Measurements from ENCODE around the gene VWA2. TPM values are rescaled to one million over a fixed set of nuclear protein-coding genes. Genes with fewer than 3 reads are reported as not detected.

Gene VWA2
- total RNA-seq, 1 experiment from 2014 or later, result 1.6 TPM

GRCh38 chr10:114243661-114244060 lies 4.6 kb downstream of the VWA2 start:
- Histone ChIP-seq H3K79me1 (ENCODE audit: insufficient read depth, low read depth, low read length, poor library complexity, severe bottlenecking) (no peaks in the 10 kb centered on the region), H3K23ac (ENCODE audit: insufficient read length, low read depth, low read length) (no peak overlapping the region), H4K91ac (ENCODE audit: insufficient read length, low read depth, low read length) (no peak overlapping the region), H3K79me2 (ENCODE audit: insufficient read depth, low read length) (no peaks in the 10 kb centered on the region), H4K5ac (ENCODE audit: insufficient read length, low read depth, low read length) (no peak overlapping the region), H2BK12ac (ENCODE audit: insufficient read length, low read depth, low read length) (no peak overlapping the region), H3K14ac (ENCODE audit: insufficient read depth, low read length) (no peak overlapping the region), H3K9me3 (ENCODE audit: control insufficient read depth, low read depth, low read length) (no peaks in the 10 kb centered on the region), H2BK20ac (ENCODE audit: low read depth, low read length, poor library complexity, severe bottlenecking) (no peak overlapping the region), H3K9ac (ENCODE audit: extremely low read depth, insufficient read length, low read length) (no peak overlapping the region), H3K56ac (ENCODE audit: insufficient read length, low read depth, low read length) (no peak overlapping the region), H2AK5ac (ENCODE audit: insufficient read length, low read length) (no peak overlapping the region), H3K23me2 (ENCODE audit: insufficient read length, low read depth, low read length, poor library complexity, severe bottlenecking) (peaks cover 8% of the 10 kb centered on the region), H2AFZ (ENCODE audit: low read length) (no peak overlapping the region), H2BK15ac (ENCODE audit: low read depth, low read length) (no peak overlapping the region), H2BK5ac (ENCODE audit: insufficient read length, low read length) (no peak overlapping the region), H4K20me1 (ENCODE audit: control insufficient read depth, insufficient read depth, insufficient read length) (no peaks in the 10 kb centered on the region), H3K4me2 (ENCODE audit: insufficient read depth, insufficient read length, low read length) (no peak overlapping the region), H3K4ac (ENCODE audit: low read depth, low read length) (no peak overlapping the region), H2BK120ac (ENCODE audit: low read depth, low read length, poor library complexity, severe bottlenecking) (no peak overlapping the region), H3T11ph (ENCODE audit: low read length) (no peak overlapping the region), H3K27ac (ENCODE audit: insufficient read length, low read depth, low read length) (no peak overlapping the region), H3K27me3 (ENCODE audit: insufficient read depth, low read length) (no peaks in the 10 kb centered on the region; the same call in 1 of the 2 replicates), H3K4me1 (ENCODE audit: insufficient read depth, low read length) (no peaks in the 10 kb centered on the region), H3K18ac (ENCODE audit: insufficient read length, low read depth, low read length) (no peak overlapping the region), H4K8ac (replicated peaks; ENCODE audit: insufficient read length, low read depth, low read length) (no peak overlapping the region)
- no CpG with 5 or more reads among the region's 9 CpGs for WGBS (ENCODE audit: extremely low coverage, insufficient read length, low lambda C conversion rate)
- no peak for DNase-seq
- TF ChIP-seq, protein P1, sequence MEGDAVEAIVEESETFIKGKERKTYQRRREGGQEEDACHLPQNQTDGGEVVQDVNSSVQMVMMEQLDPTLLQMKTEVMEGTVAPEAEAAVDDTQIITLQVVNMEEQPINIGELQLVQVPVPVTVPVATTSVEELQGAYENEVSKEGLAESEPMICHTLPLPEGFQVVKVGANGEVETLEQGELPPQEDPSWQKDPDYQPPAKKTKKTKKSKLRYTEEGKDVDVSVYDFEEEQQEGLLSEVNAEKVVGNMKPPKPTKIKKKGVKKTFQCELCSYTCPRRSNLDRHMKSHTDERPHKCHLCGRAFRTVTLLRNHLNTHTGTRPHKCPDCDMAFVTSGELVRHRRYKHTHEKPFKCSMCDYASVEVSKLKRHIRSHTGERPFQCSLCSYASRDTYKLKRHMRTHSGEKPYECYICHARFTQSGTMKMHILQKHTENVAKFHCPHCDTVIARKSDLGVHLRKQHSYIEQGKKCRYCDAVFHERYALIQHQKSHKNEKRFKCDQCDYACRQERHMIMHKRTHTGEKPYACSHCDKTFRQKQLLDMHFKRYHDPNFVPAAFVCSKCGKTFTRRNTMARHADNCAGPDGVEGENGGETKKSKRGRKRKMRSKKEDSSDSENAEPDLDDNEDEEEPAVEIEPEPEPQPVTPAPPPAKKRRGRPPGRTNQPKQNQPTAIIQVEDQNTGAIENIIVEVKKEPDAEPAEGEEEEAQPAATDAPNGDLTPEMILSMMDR (conservative IDR thresholded peaks at IDR 0.05), result no peak
- H3K27me3 Mint-ChIP-seq (ENCODE audit: low read depth), result peaks cover 47% of the 10 kb centered on the region
- H3K36me3 Mint-ChIP-seq (ENCODE audit: insufficient read depth in 1 of 3, low read depth in 3 of 3), result no peaks in the 10 kb centered on the region
- no peak overlapping the region for H3K4me3 Mint-ChIP-seq
- no peaks in the 10 kb centered on the region for H3K9me3 Mint-ChIP-seq
- H3K4me1 Mint-ChIP-seq, result peaks cover 13 to 15% of the 10 kb centered on the region in 2 experiments
- no peak overlapping the region for H3K27ac Mint-ChIP-seq
